ENCODE data around the gene C20orf141.
"Not testable (repeated sequence)": the region's sequence is repeated elsewhere in the genome, so short reads cannot be mapped to it uniquely, and the experiment has no call there.

The C20orf141 gene

GRCh38 chr20:2814587-2815051 is at the start of gene C20orf141:
C20orf141 (plus strand) TSS chr20:2814987; CDS start chr20:2815185, 198 bp downstream.
- DNase-seq, result no peak

GRCh38 chr20:2767768-2768631 is 46.8 kb upstream of the C20orf141 start:
- DNase-seq, result no peak

- no peak for DNase-seq
Observed at GRCh38 chr20:2768632-2769015, 46.2 kb upstream of the C20orf141 start.

- DNase-seq, result not testable (repeated sequence)
Observed at GRCh38 chr20:2770091-2770490, 44.7 kb upstream of the C20orf141 start.

- DNase-seq, result no peak
Observed at GRCh38 chr20:2771631-2772080, 43.1 kb upstream of the C20orf141 start.

GRCh38 chr20:2773812-2774211 is 41.0 kb upstream of the C20orf141 start:
- no peak for DNase-seq

GRCh38 chr20:2775139-2775538 is 39.6 kb upstream of the C20orf141 start:
- DNase-seq, result no peak

- DNase-seq, result no peak
Observed at GRCh38 chr20:2778602-2779321, 36.0 kb upstream of the C20orf141 start.

GRCh38 chr20:2780948-2781347 is 33.8 kb upstream of the C20orf141 start:
- no peak for DNase-seq

GRCh38 chr20:2783908-2784566 is 30.8 kb upstream of the C20orf141 start:
- DNase-seq, result no peak

- no peak for DNase-seq
Observed at GRCh38 chr20:2793471-2793870, 21.3 kb upstream of the C20orf141 start.

GRCh38 chr20:2794202-2794748 is 20.5 kb upstream of the C20orf141 start:
- DNase-seq, result no peak

- no peak for DNase-seq
Observed at GRCh38 chr20:2794866-2795447, 19.8 kb upstream of the C20orf141 start.

GRCh38 chr20:2795451-2795850 is 19.3 kb upstream of the C20orf141 start:
- DNase-seq, result no peak

- no peak for DNase-seq
Observed at GRCh38 chr20:2796011-2796660, 18.7 kb upstream of the C20orf141 start.

GRCh38 chr20:2797136-2797983 is 17.4 kb upstream of the C20orf141 start:
- no peak for DNase-seq

GRCh38 chr20:2798095-2798805 is 16.5 kb upstream of the C20orf141 start:
- no peak for DNase-seq

GRCh38 chr20:2798814-2799213 is 16.0 kb upstream of the C20orf141 start:
- no peak for DNase-seq

GRCh38 chr20:2799271-2799670 is 15.5 kb upstream of the C20orf141 start:
- DNase-seq, result no peak

All from NCI-H2107 (cell line).